HepG2 (cell line): ENCODE data around the gene VANGL2. TPM values are rescaled to one million over a fixed set of nuclear protein-coding genes. Genes with fewer than 3 reads are reported as not detected.

Experiments used
- ATAC-seq: fragments of 200-7000 bp; cut with Tn5 transposase; 3 replicates; pipeline ENCODE4 v1.9.1; 2020; ENCODE audit warnings: mild to moderate bottlenecking, moderate library complexity
- BruUV-seq: library from RNA; stranded (reverse); fragments of 400-500 nt; replicated peaks from 2 replicates; lab custom pipeline; 2021; lab: Mats Ljungman, UMichigan
- CTCF ChIA-PET: fragments of 300-600 bp; formaldehyde crosslinking; extraction: SDS; loops from one replicate; lab custom pipeline; 2021; ENCODE audit warnings: low total read pairs, inconsistent platforms, low intra/inter-chr PET ratio; lab: Yijun Ruan, JAX
- POLR2A ChIA-PET: fragments of 350-600 bp; sonication (Branson Sonifier 250); formaldehyde crosslinking; loops from one replicate; lab custom pipeline; 2020; ENCODE audit warnings: antibody characterized with exemption, inconsistent platforms; lab: Yijun Ruan, JAX
- DNase-seq: peaks from one replicate; pipeline ENCODE4 v3.0.0-alpha.2; 2015; ENCODE audit warnings: low spot score
- FAIRE-seq: peaks from 3 replicates; lab custom pipeline; 2011; peaks lifted over from hg19 to GRCh38; lab: Jason Lieb, UNC
- H2AFZ ChIP-seq: one replicate; pipeline ENCODE4 v1.6.1; 2011; ENCODE audit warnings: low read length, inconsistent platforms
- H3K27ac ChIP-seq: fragments of 300-600 bp; 3 replicates; pipeline ENCODE4 v1.8.0; 2011; ENCODE audit warnings: mixed run types, mild to moderate bottlenecking, mixed read lengths, low read length, inconsistent platforms; ENCODE audit not compliant: insufficient read depth; ENCODE audit errors: extremely low read length
- H3K27me3 ChIP-seq, 2 experiments: fragments of 200-600 bp in 1 of 2; 2 replicates in 1 of 2; 3 replicates in 1 of 2; pipeline versions ENCODE4 v1.6.0 to v1.8.0; 2011; ENCODE audit warnings: low read length in 2 of 2, mild to moderate bottlenecking in 2 of 2, moderate library complexity in 2 of 2, inconsistent platforms in 1 of 2; ENCODE audit not compliant: insufficient read depth in 2 of 2, control insufficient read depth in 1 of 2
- H3K36me3 ChIP-seq, 2 experiments: fragments of 200-600 bp in 1 of 2; replicated peaks in 1 of 2; 2 replicates in 1 of 2; 3 replicates in 1 of 2; pipeline versions ENCODE4 v1.5.1 to v1.8.0; 2011; ENCODE audit warnings: low read length in 2 of 2, inconsistent platforms in 1 of 2; ENCODE audit not compliant: insufficient read depth in 2 of 2, control insufficient read depth in 1 of 2
- H3K4me1 ChIP-seq: 2 replicates; pipeline ENCODE4 v1.5.1; 2012; ENCODE audit warnings: low read length, inconsistent platforms; ENCODE audit not compliant: insufficient read depth
- H3K4me2 ChIP-seq: 2 replicates; pipeline ENCODE4 v1.6.0; 2011; ENCODE audit warnings: low read depth, low read length, inconsistent platforms
- H3K4me3 ChIP-seq, 3 experiments: fragments of 200-600 bp in 1 of 3; sonication (generic), shearing (Covaris generic) in 1 of 3; replicated peaks in 1 of 3; 2 replicates each; pipeline ENCODE4 v1.5.1; 2011 to 2016; ENCODE audit warnings: low read length in 3 of 3, inconsistent platforms in 2 of 3, low read depth in 2 of 3, mild to moderate bottlenecking in 2 of 3, control low read depth in 1 of 3, mixed read lengths in 1 of 3; ENCODE audit not compliant: insufficient read depth in 1 of 3
- H3K79me2 ChIP-seq: one replicate; pipeline ENCODE4 v1.6.1; 2011; ENCODE audit warnings: low read length, inconsistent platforms; ENCODE audit not compliant: insufficient read depth
- H3K9ac ChIP-seq: 2 replicates; pipeline ENCODE4 v1.6.0; 2011; ENCODE audit warnings: mild to moderate bottlenecking, low read depth, low read length, inconsistent platforms; ENCODE audit not compliant: insufficient read depth
- H3K9me3 ChIP-seq: 2 replicates; pipeline ENCODE4 v1.5.1; 2012; ENCODE audit warnings: mild to moderate bottlenecking, low read length
- H4K20me1 ChIP-seq: 2 replicates; pipeline ENCODE4 v1.6.0; 2011; ENCODE audit warnings: inconsistent platforms, mild to moderate bottlenecking, low read length, moderate library complexity; ENCODE audit not compliant: insufficient read depth
- DNMT1 ChIP-seq: sonication (generic); formaldehyde crosslinking; IDR thresholded peaks from 2 replicates; pipeline ENCODE4 v1.5.1; 2020; ENCODE audit warnings: mild to moderate bottlenecking, missing genetic modification reagents
- ESRRA ChIP-seq: sonication (generic); formaldehyde crosslinking; IDR thresholded peaks from 2 replicates; pipeline ENCODE4 v1.5.1; 2020; ENCODE audit warnings: mild to moderate bottlenecking, low read depth, missing genetic modification reagents
- HHEX ChIP-seq: IDR thresholded peaks from 2 replicates; pipeline ENCODE4 v1.6.1; 2016; ENCODE audit warnings: control low read depth
- JUND ChIP-seq: sonication (generic); formaldehyde crosslinking; IDR thresholded peaks from 2 replicates; pipeline ENCODE4 v1.8.0; 2022; ENCODE audit warnings: mild to moderate bottlenecking, missing genetic modification reagents
- MXD4 ChIP-seq: IDR thresholded peaks from 2 replicates; pipeline ENCODE4 v1.6.1; 2016; ENCODE audit warnings: mild to moderate bottlenecking, missing biosample characterization, missing genetic modification reagents
- PHB2 ChIP-seq: fragments of 450-650 bp; IDR thresholded peaks from 2 replicates; pipeline ENCODE4 v1.6.1; 2018; ENCODE audit not compliant: partially characterized antibody
- RAD51 ChIP-seq: fragments of 450-650 bp; IDR thresholded peaks from 2 replicates; pipeline ENCODE4 v1.6.1; 2016; ENCODE audit warnings: borderline replicate concordance
- RARG ChIP-seq: sonication (generic); formaldehyde crosslinking; IDR thresholded peaks from 2 replicates; pipeline ENCODE4 v1.4.0; 2020; ENCODE audit warnings: low read depth, mild to moderate bottlenecking, missing genetic modification reagents
- SOX6 ChIP-seq, 2 experiments: fragments of 450-650 bp in 1 of 2; sonication (generic) in 1 of 2; formaldehyde crosslinking in 1 of 2; IDR thresholded peaks; 2 replicates each; pipeline versions ENCODE4 v1.4.0 to v1.6.1; 2017 to 2020; ENCODE audit warnings: antibody characterized with exemption in 1 of 2, mild to moderate bottlenecking in 1 of 2, missing genetic modification reagents in 1 of 2
- TMF1 ChIP-seq: sonication (generic); formaldehyde crosslinking; IDR thresholded peaks from 2 replicates; pipeline ENCODE4 v1.8.1; 2022; ENCODE audit warnings: low read depth, missing genetic modification reagents
- ZBTB49 ChIP-seq: sonication (generic); formaldehyde crosslinking; IDR thresholded peaks from 2 replicates; pipeline ENCODE4 v1.4.0; 2020; ENCODE audit warnings: missing genetic modification reagents, borderline replicate concordance
- ZNF280B ChIP-seq: sonication (generic); formaldehyde crosslinking; IDR thresholded peaks from 2 replicates; pipeline ENCODE4 v1.5.0; 2020; ENCODE audit warnings: missing genetic modification reagents, mild to moderate bottlenecking, borderline replicate concordance
- ZNF567 ChIP-seq: sonication (generic); formaldehyde crosslinking; IDR thresholded peaks from 2 replicates; pipeline ENCODE4 v1.8.1; 2023; ENCODE audit warnings: mild to moderate bottlenecking, missing genetic modification reagents, borderline replicate concordance
- ZNF720 ChIP-seq: sonication (generic); formaldehyde crosslinking; IDR thresholded peaks from 2 replicates; pipeline ENCODE4 v1.4.0; 2020; ENCODE audit warnings: missing genetic modification reagents
- ZSCAN30 ChIP-seq: sonication (generic); formaldehyde crosslinking; IDR thresholded peaks from 2 replicates; pipeline ENCODE4 v1.5.0; 2020; ENCODE audit warnings: mild to moderate bottlenecking, missing genetic modification reagents
- WGBS: methylation state at CpG from one replicate; pipeline ENCODE4 v1.1.6; 2017; ENCODE audit warnings: low lambda C conversion rate; 5-methylcytosine and 5-hydroxymethylcytosine counted together
- in situ Hi-C: cut with HindIII; loops from 2 replicates; pipeline ENCODE4 v1.10.0; 2017; ENCODE audit warnings: low pct_unique_long_range_greater_than_20kb; ENCODE audit not compliant: extremely low pct_ligation_motif_present
- intact Hi-C: fragments of 100-400 bp; cut with micrococcal nuclease; formaldehyde crosslinking; loops from one replicate; pipeline ENCODE4 v1.10.0; 2022; ENCODE audit not compliant: unreplicated experiment
- polyA plus RNA-seq, 8 experiments: library from polyadenylated mRNA; depleted of rRNA in 3 of 8; stranded (reverse) in 7 of 8; unstranded in 1 of 8; fragments of >200 nt; fragmentation: Illumina TruSeq in 4 of 8; extraction: Trizol in 4 of 8; gene quantifications; 2 replicates each; pipeline versions ENCODE4 v1.2.1 to v1.2.3, GENCODE V29; 2011 to 2016; ENCODE audit warnings: low read depth in 4 of 8, missing spikeins in 1 of 8, mixed read lengths in 1 of 8; ENCODE audit not compliant: insufficient read depth in 1 of 8
- total RNA-seq, 5 experiments: library from RNA; depleted of rRNA; stranded (reverse); fragments of >200 nt; fragmentation: Illumina TruSeq; extraction: Trizol; gene quantifications; 2 replicates each; pipeline ENCODE4 v1.2.3, GENCODE V29; 2016; ENCODE audit warnings: low read depth in 1 of 5
- TF ChIP-seq, protein P1 (sequence below): IDR thresholded peaks from 2 replicates; pipeline ENCODE4 v1.6.1; 2016; ENCODE audit warnings: missing biosample characterization, missing genetic modification reagents, low read depth

Gene VANGL2
- total and polyA plus RNA-seq, 2 of the 13 experiments (the other 11 are each of a cell fraction or from before 2014, with no cell fraction given), result 0.09 TPM; not detected in 1

DNA sequence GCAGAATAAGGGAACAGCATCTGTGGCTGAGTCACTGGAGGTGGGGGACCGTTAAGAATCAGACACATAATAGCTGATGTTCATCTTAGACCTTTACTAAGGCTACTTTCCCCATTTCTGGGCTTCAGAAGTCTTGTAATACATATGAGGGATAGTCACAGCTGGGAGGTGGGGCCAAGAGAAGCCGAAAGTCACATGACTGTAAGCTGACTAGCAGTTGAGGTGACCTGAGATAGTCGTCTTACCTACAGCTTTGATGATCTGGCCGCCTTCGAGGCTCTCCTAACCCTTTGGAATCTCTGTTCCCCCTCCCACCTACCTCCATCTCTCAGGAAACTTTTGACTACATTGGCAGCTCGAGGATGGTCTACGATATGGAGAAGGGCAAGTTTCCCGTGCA lies 47.8 kb upstream of the VANGL2 start:
- POLR2A ChIA-PET, result no interaction called here
- whole genome bisulfite sequencing, result 95% methylated on average over 8 of the region's 8 CpGs
- no peak for DNase-seq
- no peak overlapping the region for H3K4me2 ChIP-seq
- H3K36me3 ChIP-seq, result peaks cover 46 to 96% of the 10 kb centered on the region in 2 experiments
- H3K4me1 ChIP-seq, result no peaks in the 10 kb centered on the region
- no peaks in the 10 kb centered on the region for H3K27me3 ChIP-seq
- no peak overlapping the region for H2AFZ ChIP-seq
- CTCF ChIA-PET, result no interaction called here
- in situ Hi-C loops, result no loop called here
- no TSS peak for BruUV-seq
- no peak overlapping the region for H3K27ac ChIP-seq
- no peaks in the 10 kb centered on the region for H3K9me3 ChIP-seq
- intact Hi-C loops, result no loop called here
- no peak overlapping the region for H3K4me3 ChIP-seq
- no peak overlapping the region for H3K9ac ChIP-seq
- H3K79me2 ChIP-seq, result no peaks in the 10 kb centered on the region
- no peak for FAIRE-seq
- no peak for ATAC-seq
- no peaks in the 10 kb centered on the region for H4K20me1 ChIP-seq
- TF ChIP-seq DNMT1, result no peak
- TF ChIP-seq JUND (CRISPR knock-in tag), result no peak
- no peak for TF ChIP-seq MXD4 (CRISPR knock-in tag)
- TF ChIP-seq ESRRA, result no peak
- no peak for TF ChIP-seq ZBTB49 (CRISPR knock-in tag)
- no peak for TF ChIP-seq PHB2
- no peak for TF ChIP-seq ZNF280B (CRISPR knock-in tag)
- no peak for TF ChIP-seq SOX6 (IDR thresholded peaks at IDR 0.05)
- no peak for TF ChIP-seq SOX6 (CRISPR knock-in tag; IDR thresholded peaks at IDR 0.05)
- no peak for TF ChIP-seq ZNF720 (CRISPR knock-in tag)
- TF ChIP-seq RAD51, result no peak
- no peak for TF ChIP-seq ZSCAN30 (CRISPR knock-in tag)
- TF ChIP-seq TMF1, result no peak
- no peak for TF ChIP-seq HHEX
- TF ChIP-seq RARG (CRISPR knock-in tag), result no peak
- TF ChIP-seq ZNF567 (CRISPR knock-in tag), result no peak
- TF ChIP-seq, protein P1, sequence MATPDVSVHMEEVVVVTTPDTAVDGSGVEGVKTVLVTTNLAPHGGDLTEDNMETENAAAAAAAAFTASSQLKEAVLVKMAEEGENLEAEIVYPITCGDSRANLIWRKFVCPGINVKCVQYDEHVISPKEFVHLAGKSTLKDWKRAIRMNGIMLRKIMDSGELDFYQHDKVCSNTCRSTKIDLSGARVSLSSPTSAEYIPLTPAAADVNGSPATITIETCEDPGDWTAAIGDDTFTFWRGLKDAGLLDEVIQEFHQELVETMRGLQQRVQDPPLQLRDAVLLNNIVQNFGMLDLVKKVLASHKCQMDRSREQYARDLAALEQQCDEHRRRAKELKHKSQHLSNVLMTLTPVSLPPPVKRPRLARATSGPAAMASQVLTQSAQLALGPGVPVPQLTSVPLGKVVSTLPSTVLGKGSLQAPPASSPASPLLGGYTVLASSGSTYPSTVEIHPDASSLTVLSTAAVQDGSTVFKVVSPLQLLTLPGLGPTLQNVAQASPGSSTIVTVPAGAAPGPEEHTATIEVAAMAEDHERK (CRISPR knock-in tag), result no peak
